Measurements from ENCODE around the gene PEX10.

PEX10 gene

GRCh38 chr1:2384941-2385481, 27.4 kb downstream of the PEX10 start:
- no peak for DNase-seq

DNA sequence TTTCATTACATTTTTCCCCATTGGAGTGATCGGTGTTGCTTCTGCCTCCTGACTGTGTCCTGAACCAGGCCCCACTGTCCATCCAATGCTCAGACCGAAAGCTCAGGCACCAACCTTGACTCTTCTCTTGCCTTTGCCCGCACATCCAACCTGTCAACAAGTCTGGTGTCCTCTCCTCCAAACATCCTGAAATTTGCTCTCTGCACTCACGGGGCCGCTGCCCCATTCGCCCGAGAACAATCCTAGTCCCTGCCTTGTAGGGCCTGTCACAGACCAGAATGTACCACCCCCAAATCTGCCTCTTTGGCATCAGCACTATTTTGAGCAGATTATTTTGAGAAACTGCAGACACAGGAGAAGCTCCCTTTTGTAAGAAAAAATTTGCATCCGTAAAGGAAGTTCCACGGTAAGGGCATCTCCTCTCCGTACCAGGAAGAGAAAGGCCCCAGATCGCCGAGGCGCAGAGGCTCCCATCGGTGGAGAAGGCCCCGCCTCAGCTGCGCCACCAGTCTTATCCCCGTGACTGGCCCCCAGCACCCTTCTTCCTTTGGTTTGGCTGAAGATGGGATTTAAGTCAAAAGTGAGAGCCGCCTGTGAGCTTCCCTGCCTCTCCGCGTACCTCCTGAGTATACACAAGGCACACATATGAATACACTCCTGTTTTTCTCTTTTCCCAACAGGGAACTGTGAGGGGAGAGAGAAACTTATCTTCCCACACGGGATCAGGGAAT, 28.1 kb downstream of the PEX10 start:
- no peak for DNase-seq

DNA sequence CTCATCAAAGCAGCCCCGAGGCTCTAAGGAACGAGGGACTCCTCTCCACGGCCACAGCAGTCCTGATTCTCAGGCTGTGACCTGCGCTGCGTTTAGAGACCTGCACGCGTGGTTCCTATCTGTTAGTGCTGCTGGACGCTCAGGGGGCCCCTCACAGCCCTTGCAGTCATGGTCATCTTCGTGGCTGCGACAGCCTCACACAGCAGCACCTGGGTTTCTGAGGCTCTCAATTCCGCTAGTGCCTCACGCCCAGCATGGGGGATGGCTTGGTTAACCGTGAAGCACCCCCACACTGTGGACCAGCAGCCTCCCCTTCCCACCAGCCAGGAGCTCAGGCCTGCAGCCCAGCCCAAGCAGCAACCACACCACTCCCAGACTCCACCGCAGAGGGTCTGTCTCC, 28.8 kb downstream of the PEX10 start:
- no peak for DNase-seq

GRCh38 chr1:2382621-2383361, 29.6 kb downstream of the PEX10 start:
- DNase-seq = peak in 2 of 3 donors; percentile 19 to 44

DNA sequence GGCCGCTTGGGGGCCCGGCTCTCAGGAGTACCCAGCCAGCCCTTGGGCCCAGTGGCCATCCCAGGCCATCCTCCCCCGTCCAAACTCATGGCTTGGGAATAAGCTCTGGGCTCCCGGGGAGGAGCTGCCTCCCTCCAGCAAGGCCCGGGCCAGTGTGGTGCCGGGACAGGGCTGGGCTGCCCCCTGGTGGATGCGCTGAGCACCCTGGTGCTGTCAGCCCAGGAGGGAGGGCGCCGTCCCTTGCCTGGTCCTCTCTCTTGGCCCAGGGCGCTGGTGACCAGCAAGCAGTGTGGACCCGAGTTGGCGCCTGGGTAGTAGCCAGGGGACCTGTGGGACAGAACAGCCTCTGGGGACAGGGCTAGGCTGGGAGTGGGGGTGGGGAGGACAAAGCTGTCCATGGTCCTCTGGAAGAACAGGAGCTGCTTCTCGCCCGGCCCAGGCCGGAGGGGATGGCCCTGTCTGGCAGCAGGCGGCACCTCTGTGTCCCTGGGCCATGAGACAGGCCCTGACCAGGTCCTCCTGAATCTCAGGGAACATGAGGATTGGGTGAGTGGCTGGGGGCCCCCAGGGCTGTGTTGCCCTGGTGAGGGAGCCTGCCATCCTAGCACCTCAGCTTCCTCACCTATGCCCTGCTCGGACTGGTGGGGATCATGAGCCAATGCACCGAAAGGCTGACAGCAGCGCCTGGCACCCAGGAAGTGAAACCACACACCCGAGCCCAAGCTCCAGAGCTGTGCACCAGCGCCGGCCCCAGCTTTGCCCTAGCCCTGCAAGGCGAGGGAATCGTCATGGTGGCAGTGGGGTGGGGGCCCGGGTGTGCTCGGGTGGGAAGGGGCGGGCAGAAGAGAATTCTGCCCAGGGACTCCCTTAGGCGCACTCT, 30.4 kb downstream of the PEX10 start:
- DNase-seq = peak; percentile 76 to 93 (median 83)

DNA sequence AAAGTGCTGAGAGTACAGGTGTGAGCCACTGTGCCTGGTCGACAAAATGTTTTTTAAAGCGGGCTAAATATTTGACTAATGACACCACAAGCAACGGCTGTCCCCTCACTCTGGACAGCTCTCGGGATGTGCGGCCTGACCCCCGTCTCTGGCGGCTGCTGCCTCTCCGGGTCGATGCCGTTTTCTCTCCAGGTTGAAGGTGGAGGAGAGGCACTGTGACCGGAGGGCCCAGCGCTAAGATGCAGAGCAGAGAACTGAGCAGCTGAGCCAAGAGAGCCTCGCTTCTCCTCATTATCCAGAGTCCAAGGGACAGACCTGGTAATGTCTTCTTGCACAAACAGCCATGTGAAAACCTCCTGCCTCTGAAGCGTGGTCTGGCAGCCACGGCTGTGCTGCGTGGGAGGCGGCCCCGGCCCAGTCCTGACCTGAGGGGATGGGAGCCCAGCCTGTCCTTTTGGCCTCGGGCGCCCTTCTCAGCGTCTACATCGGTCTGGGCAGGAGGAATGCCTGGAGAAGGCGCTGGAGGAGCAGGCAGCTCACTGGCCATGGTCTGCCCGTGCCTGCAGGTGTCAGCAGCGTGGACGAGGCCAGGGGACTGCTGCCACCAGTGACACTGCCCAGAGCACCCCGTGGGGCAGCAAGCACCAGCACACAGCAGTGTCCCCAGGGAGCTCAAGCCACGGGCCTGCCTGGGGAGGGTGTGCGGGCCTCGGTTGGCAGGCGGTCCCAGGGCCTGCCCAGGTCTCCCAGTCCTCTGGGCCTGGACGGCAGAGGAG, 31.4 kb downstream of the PEX10 start:
- no peak for DNase-seq

DNA sequence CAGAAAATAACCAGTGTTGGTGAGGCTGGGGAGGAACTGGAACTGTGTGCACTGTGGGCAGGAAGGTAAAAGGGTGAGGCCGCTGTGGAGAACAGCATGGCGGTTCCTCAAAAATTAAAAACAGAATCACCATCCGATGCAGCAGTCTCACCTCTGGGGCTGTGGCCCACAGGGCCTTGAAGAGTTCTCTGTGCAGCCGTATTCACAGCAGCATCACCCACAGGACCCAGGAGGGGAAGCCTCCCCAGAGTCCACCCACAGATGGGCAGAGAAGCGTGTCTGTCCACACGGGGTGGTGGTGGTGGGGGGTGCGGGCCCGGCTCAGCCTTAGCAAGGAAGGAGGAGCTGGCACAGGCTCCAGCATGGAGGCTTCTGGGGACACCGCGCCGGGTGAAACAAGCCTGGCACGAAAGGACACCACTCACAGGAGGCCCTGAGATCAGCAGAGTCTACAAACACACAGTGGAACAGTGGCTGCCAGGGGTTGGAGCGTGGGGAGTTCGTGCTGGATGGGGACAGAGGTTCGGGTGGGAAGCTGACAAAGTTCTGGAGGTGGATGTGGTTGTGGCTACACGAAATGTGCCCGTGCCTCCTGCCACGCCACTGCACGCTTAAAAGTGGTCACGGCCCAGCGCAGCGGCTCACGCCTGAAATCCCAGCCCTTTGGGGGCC, 32.5 kb downstream of the PEX10 start:
- no peak for DNase-seq

- DNase-seq = no peak
Observed at GRCh38 chr1:2378956-2379732, 33.2 kb downstream of the PEX10 start.

DNA sequence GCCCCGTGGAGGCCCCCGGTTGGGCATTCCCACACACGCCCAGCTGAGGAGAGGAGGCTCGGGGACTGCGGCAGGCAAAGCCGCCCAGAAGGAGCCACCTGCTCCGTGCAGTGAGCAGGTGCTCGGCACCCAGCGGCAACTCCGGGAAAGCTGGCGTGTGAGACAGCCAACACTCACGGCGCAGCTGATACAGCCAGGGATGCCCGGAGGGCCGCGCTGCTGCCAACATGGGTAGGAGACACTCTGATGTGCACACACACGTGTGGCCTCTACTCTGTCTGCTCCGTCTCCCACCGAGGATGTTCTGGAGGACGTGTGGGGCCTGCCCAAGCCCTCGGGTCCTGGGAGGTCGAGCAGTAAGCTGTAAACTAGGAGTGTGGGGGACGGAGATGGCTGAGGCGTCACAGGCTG, 33.9 kb downstream of the PEX10 start:
- no peak for DNase-seq

DNA sequence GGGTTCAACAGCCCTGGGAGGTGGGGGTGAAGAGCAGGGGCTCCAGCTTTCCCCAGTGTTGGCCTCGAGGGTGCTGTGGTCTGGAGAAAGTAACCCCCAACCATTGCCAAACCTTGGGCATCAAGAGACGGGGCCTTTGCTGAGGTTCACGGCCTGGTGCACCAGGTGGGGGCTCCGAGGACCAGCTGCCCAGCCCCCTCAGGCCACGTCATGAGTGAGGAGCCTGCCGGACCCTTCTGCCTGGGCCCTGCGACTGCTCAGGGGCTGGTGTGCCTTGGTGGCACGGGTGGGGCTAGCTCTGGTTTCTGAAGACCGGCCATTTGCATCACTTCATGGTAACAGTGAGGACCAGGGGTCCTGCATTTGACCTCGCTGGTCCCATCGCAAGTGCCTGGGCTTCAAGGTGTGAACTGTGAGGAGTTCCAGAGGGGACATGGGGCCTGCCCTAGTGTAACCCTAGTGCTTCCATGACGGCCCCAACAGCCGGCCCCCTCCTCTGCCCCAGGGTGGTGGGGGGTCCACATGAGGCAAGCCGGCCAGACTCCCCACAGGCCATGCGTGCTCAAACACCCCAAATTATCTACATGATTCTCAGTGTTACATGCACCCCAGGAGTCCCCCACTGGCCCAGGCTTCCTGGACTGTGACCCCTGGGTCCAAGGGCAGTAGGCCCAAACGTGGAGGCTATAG, 34.5 kb downstream of the PEX10 start:
- DNase-seq = no peak

- DNase-seq = no peak
Observed at GRCh38 chr1:2376931-2377672, 35.3 kb downstream of the PEX10 start.

- no peak for DNase-seq
Observed at GRCh38 chr1:2376261-2376741, 36.1 kb downstream of the PEX10 start.

DNA sequence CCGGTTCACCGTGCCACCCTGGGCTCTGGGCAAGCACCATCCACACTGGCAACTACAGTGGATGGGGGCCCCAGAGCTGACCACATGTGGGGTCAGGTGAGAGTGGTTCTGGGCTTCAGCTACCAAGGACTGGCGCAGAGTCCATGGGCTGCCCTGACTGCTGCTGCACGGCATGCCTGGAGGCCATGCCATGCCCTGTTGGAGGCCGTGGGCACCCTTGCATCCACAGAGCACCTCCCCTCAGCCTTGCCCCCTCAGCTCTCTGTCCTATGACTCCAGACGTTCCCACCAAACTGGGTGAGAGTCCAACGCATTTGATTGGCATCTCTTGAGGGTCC, 36.5 kb downstream of the PEX10 start:
- no peak for DNase-seq

DNA sequence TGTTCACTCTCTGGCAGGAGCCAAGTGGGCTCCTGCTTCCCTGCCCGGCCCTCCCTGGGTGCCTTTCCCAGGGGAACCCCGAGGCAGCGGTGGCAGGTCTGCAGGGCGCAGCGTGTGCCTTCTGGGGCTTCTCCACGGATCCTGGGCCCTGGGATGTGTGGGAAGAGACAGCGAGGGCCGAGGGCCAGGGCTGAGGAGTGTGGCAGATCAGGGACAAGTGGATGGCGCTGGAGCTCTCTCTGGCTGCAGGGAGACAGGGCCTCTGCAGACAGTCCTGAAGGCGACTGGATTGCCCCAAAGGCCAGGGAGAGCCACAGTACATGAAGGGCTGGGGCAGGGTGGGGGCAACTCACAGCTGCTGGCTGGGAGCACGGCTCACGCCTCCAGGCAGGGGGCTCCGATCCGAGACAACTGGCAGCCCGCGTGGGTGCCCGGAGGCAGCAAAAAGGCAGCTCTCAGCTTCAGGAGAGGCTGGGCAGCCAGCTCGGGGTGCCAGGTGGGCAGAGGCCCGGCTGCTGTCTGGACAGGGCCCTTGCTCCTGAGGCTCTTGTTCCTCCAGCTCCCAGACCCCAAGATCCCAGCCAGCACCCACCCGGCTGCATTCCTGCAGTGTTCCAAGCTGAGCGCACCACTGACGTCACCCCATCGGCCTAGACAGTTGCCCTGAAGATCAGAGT, 37.0 kb downstream of the PEX10 start:
- no peak for DNase-seq

GRCh38 chr1:2374252-2375155, 37.9 kb downstream of the PEX10 start:
- DNase-seq = no peak

- DNase-seq = no peak
Observed at GRCh38 chr1:2373551-2374251, 38.7 kb downstream of the PEX10 start.
